Measurements from ENCODE around the gene MRPL17.
A peak's percentile ranks its signal among the peaks of the same experiment; 100 is the strongest.

MRPL17 gene

GRCh38 chr11:6647836-6648235, 35.3 kb downstream of the MRPL17 start:
- Histone ChIP-seq H3K9ac (ENCODE audit: low read depth, low read length, poor library complexity, severe bottlenecking) (peak overlapping the region; percentile 62), H3F3A (ENCODE audit: low read depth) (no peaks in the 10 kb centered on the region), H3K9me3 (ENCODE audit: insufficient read depth, low read depth, low read length) (no peaks in the 10 kb centered on the region), H3K79me2 (ENCODE audit: insufficient read depth, low read length) (no peaks in the 10 kb centered on the region), H3K27me3 (ENCODE audit: insufficient read depth, low read length, poor library complexity, severe bottlenecking) (no peaks in the 10 kb centered on the region), H3K4me2 (ENCODE audit: low read depth, low read length, poor library complexity, severe bottlenecking) (peak overlapping the region; percentile 86), H2AFZ (ENCODE audit: low read length) (no peak overlapping the region), H4K20me1 (ENCODE audit: insufficient read depth, low read length, poor library complexity, severe bottlenecking) (no peaks in the 10 kb centered on the region), H3K9me2 (replicated peaks; ENCODE audit: low read depth, low read length) (no peaks in the 10 kb centered on the region), H3K4me3 (ENCODE audit: low read length, poor library complexity, severe bottlenecking) (no peak overlapping the region), H3K4me1 (ENCODE audit: insufficient read depth, low read length, poor library complexity, severe bottlenecking) (peaks cover 28% of the 10 kb centered on the region), H3K36me3 (ENCODE audit: insufficient read depth, low read length) (no peaks in the 10 kb centered on the region)
- no peak for TF ChIP-seq EZH2phosphoT487 (IDR thresholded peaks at IDR 0.05; ENCODE audit: borderline replicate concordance)
- TF ChIP-seq, protein P1, sequence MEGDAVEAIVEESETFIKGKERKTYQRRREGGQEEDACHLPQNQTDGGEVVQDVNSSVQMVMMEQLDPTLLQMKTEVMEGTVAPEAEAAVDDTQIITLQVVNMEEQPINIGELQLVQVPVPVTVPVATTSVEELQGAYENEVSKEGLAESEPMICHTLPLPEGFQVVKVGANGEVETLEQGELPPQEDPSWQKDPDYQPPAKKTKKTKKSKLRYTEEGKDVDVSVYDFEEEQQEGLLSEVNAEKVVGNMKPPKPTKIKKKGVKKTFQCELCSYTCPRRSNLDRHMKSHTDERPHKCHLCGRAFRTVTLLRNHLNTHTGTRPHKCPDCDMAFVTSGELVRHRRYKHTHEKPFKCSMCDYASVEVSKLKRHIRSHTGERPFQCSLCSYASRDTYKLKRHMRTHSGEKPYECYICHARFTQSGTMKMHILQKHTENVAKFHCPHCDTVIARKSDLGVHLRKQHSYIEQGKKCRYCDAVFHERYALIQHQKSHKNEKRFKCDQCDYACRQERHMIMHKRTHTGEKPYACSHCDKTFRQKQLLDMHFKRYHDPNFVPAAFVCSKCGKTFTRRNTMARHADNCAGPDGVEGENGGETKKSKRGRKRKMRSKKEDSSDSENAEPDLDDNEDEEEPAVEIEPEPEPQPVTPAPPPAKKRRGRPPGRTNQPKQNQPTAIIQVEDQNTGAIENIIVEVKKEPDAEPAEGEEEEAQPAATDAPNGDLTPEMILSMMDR (conservative IDR thresholded peaks at IDR 0.05; ENCODE audit: low read length) = no peak

DNA sequence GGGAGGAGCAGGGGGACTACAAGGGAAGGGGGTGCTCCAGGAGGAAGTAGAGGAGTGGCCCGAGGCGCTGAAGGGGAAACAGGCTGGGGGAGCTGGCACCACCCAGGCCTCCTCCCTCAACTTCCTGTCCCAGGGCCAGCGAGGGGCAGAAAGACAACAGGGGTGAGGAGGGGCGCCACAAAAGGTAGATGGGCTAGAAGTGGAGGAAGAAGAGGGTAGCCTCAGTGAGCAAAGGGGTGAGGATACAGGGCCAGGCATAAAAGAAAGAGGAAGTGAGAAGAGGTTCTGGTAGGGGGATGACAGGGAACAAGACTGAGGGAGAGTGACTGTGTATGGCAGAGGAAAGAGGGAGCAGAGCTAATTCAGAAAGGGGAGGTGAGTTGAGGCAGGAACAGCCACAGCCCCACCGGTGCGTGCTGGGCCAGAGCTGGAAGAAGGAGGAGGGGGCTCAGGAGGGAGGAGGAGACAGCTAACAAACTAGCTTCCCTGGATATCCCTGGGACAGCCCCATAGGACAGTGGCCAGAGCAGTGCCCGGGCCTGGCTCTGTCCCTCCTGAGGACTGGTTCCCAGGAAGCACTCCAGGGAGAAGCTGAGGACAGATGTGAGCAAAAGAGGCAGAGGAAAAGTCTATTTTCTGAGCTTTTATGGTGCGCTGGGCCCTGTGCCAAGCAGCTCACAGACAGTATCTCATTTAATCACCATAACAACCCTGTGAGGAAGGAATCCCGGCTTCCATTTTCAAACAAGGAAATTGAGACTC, 36.0 kb downstream of the MRPL17 start:
- Histone ChIP-seq H3K4me2 (ENCODE audit: low read depth, low read length, poor library complexity, severe bottlenecking) (peak overlapping the region; percentile 86), H4K20me1 (ENCODE audit: insufficient read depth, low read length, poor library complexity, severe bottlenecking) (no peaks in the 10 kb centered on the region), H3K9me2 (replicated peaks; ENCODE audit: low read depth, low read length) (no peaks in the 10 kb centered on the region), H3K4me3 (ENCODE audit: low read length, poor library complexity, severe bottlenecking) (peak overlapping the region; percentile 57), H3K27me3 (ENCODE audit: insufficient read depth, low read length, poor library complexity, severe bottlenecking) (no peaks in the 10 kb centered on the region), H2AFZ (ENCODE audit: low read length) (peak overlapping the region; percentile 83), H3K36me3 (ENCODE audit: insufficient read depth, low read length) (no peaks in the 10 kb centered on the region), H3F3A (ENCODE audit: low read depth) (no peaks in the 10 kb centered on the region), H3K79me2 (ENCODE audit: insufficient read depth, low read length) (no peaks in the 10 kb centered on the region), H3K9me3 (ENCODE audit: insufficient read depth, low read depth, low read length) (no peaks in the 10 kb centered on the region), H3K9ac (ENCODE audit: low read depth, low read length, poor library complexity, severe bottlenecking) (peak overlapping the region; percentile 62), H3K4me1 (ENCODE audit: insufficient read depth, low read length, poor library complexity, severe bottlenecking) (peaks cover 28% of the 10 kb centered on the region)
- TF ChIP-seq, protein P1 (conservative IDR thresholded peaks at IDR 0.05; ENCODE audit: low read length) = no peak
- no peak for TF ChIP-seq EZH2phosphoT487 (IDR thresholded peaks at IDR 0.05; ENCODE audit: borderline replicate concordance)

GRCh38 chr11:6646576-6646917, 36.6 kb downstream of the MRPL17 start:
- H3K9me3 ChIP-seq (ENCODE audit: insufficient read depth, low read depth, low read length) = no peaks in the 10 kb centered on the region
- no peaks in the 10 kb centered on the region for H3K79me2 ChIP-seq (ENCODE audit: insufficient read depth, low read length)
- H3F3A ChIP-seq (ENCODE audit: low read depth) = no peaks in the 10 kb centered on the region
- H3K9me2 ChIP-seq (replicated peaks; ENCODE audit: low read depth, low read length) = no peaks in the 10 kb centered on the region
- no peaks in the 10 kb centered on the region for H4K20me1 ChIP-seq (ENCODE audit: insufficient read depth, low read length, poor library complexity, severe bottlenecking)
- peak overlapping the region; percentile 83 for H2AFZ ChIP-seq (ENCODE audit: low read length)
- no peaks in the 10 kb centered on the region for H3K27me3 ChIP-seq (ENCODE audit: insufficient read depth, low read length, poor library complexity, severe bottlenecking)
- H3K36me3 ChIP-seq (ENCODE audit: insufficient read depth, low read length) = no peaks in the 10 kb centered on the region
- peak overlapping the region; percentile 86 for H3K4me2 ChIP-seq (ENCODE audit: low read depth, low read length, poor library complexity, severe bottlenecking)
- no peak for TF ChIP-seq EZH2phosphoT487 (IDR thresholded peaks at IDR 0.05; ENCODE audit: borderline replicate concordance)
- TF ChIP-seq, protein P1 (conservative IDR thresholded peaks at IDR 0.05; ENCODE audit: low read length) = no peak
- H3K4me3 ChIP-seq (ENCODE audit: low read length, poor library complexity, severe bottlenecking) = peak overlapping the region; percentile 57
- peaks cover 28% of the 10 kb centered on the region for H3K4me1 ChIP-seq (ENCODE audit: insufficient read depth, low read length, poor library complexity, severe bottlenecking)
- H3K9ac ChIP-seq (ENCODE audit: low read depth, low read length, poor library complexity, severe bottlenecking) = peak overlapping the region; percentile 62

Measured in Loucy (cell line).